ENCODE results near the gene ZNF213. TPM values are rescaled to one million over a fixed set of nuclear protein-coding genes. Genes with fewer than 3 reads are reported as not detected.

Gene ZNF213
- total and polyA plus RNA-seq, 5 experiments from 2014 or later, result 0.27 to 9.2 (median 2.5) TPM

DNA sequence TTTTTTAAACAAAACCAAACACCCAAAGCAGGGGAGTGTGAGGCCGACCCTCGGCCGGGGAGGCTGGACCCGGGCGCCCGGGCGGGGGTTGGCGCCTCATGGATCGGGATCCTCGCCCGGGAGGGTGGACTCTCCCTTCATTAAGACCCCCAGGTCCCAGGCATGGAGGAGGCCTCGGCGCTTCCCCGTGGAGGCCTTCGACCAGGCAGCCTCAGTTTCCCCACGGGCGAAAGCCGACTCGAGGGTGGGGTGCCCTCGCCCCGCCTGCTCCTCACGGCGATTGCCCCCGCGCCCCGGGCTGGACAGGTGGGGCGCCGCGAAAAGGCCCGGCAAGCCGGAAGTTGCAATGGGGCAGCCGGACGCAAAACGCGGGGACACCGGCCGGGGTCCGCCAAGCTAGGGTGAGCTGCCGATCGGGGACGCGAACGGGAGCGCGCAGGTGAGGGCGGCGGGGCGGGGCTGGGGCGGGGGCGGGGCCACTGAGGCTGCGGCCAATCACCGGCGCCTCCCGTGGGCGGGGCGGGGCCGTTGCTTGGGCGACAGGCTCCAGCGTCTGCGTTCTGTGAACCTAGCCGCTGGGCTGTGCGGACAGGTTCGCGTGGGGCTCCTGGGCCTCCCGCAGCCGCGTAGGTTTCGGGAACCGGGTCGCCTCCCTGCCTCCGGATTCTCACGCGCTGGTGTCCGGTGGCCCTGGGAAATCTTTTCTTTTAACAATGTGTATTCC, 28.5 kb upstream of the ZNF213 start:
- Mint-ChIP-seq H3K27ac (peak overlapping the region; percentile 81 to 96 (median 90)), H3K36me3 (no peaks in the 10 kb centered on the region), H3K9me3 (no peaks in the 10 kb centered on the region), H3K4me3 (peak overlapping the region; percentile 78 to 93 (median 89)), H3K27me3 (no peaks in the 10 kb centered on the region), H3K4me1 (peaks cover 15 to 41% (median 34%) of the 10 kb centered on the region in 4 donors)
- DNase-seq (peak; percentile 82 to 95 (median 88)), ATAC-seq (peak; percentile 90 to 95)
- POLR2A ChIA-PET, result interaction anchor here (0.6 to 15.9 kb wide), 17 partner anchors 8 to 195 kb away, joined by 3 to 261 read pairs (median 6); partner anchors contain the start of genes FLYWCH1, IL32, ZNF213 and ZNF263

DNA sequence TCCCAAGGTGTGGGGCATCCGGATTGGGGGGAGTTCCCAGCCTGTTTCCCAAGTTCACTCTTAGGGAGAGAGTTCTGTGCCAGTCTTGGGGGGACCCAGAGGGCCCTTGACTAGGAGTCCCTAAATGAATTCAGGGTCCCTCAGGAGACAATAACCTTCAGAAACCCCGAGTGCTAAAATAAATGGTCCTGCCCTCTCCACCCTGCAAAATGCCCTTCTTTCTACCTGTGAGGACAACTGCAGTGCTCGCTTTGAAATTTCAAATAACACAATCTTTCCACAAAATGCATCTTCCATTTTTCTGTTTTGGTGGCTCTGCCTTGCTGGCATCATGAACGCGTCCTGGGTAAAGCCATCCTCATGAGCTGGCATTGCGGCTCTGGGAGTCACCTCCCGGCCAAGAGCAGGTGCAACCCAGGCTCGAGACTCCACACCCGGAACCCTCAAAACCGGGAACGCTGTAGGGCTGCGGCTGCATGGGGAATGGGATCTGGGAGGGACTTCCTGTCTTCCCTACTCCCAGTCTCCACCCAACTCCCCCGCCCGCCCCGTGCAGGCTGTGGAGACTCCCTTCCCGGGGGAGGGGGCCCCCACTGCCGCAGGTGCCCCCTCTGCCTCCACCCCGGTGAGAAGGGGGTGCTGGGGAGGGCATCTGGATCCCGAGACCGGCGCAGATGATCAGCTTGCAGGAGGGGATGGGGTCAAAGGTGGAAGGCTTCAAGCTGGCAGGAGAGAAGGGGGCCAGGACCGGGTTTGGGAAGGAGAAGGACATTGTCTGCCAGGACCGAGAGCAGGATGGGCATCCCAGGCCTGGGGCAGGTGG, 22.6 kb upstream of the ZNF213 start, which contains the start of gene ZNF205:
Gene ZNF205, plus strand, starts transcription at position 529 of the 823 bp plus-strand sequence. CDS start 845 bp downstream, outside the sequence.
- POLR2A ChIA-PET, result interaction anchor here (0.7 kb wide), 1 partner anchor 29 kb away, joined by 3 read pairs; no protein-coding TSS in a partner anchor
- DNase-seq (no peak), ATAC-seq (no peak)
- H3K36me3 Mint-ChIP-seq, result peaks cover 0 to 7% (median 3%) of the 10 kb centered on the region in 3 donors
- no peaks in the 10 kb centered on the region for H3K9me3 Mint-ChIP-seq
- no peak within 1 kb of the TSS for H3K4me3 Mint-ChIP-seq
- H3K27me3 Mint-ChIP-seq, result no peaks in the 10 kb centered on the region
- H3K4me1 Mint-ChIP-seq, result peaks cover 2 to 3% (median 3%) of the 10 kb centered on the region in 4 donors
- peak within 1 kb of the TSS in 1 of 10 donors; percentile 61 for H3K27ac Mint-ChIP-seq

- Mint-ChIP-seq H3K27me3 (no peaks in the 10 kb centered on the region), H3K9me3 (no peaks in the 10 kb centered on the region), H3K27ac (peak overlapping the region in 1 of 10 donors; percentile 61), H3K4me1 (peaks cover 0 to 2% (median 0%) of the 10 kb centered on the region in 4 donors), H3K36me3 (peaks cover 0 to 7% (median 3%) of the 10 kb centered on the region in 3 donors), H3K4me3 (no peak overlapping the region)
- POLR2A ChIA-PET, result interaction anchor here (0.7 kb wide), 1 partner anchor 29 kb away, joined by 3 read pairs; no protein-coding TSS in a partner anchor
- no peak for DNase-seq
- no peak for ATAC-seq
These were observed 21.8 kb upstream of the ZNF213 start for GRCh38 chr16:3112881-3113574.

GRCh38 chr16:3113765-3114479, 20.9 kb upstream of the ZNF213 start:
- no peak for ATAC-seq
- Mint-ChIP-seq H3K4me1 (peaks cover 0 to 2% (median 0%) of the 10 kb centered on the region in 4 donors), H3K27me3 (no peaks in the 10 kb centered on the region), H3K9me3 (no peaks in the 10 kb centered on the region), H3K27ac (peak overlapping the region in 1 of 10 donors; percentile 59), H3K4me3 (no peak overlapping the region), H3K36me3 (peaks cover 0 to 7% (median 3%) of the 10 kb centered on the region in 3 donors)
- POLR2A ChIA-PET, result no interaction called here
- no peak for DNase-seq

DNA sequence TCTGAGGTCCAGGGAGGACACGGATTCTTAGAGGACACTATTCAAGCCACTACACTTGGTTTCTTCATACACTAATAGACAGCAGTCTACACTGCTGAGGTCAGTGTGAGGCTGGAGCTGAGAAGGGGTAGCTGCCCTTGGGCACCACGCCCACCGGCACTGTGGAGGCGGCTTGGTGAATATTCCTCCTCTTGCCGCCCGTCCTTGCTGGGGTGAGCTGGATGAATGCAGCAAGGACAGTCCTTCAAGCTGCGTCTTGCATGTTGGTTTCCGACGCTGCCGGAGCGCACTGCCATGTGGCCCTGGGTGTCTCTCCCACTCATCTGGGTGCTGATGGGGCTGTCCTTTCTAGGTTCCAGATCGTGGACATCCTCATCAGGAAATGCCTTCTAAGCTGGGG, 19.8 kb upstream of the ZNF213 start:
- Mint-ChIP-seq H3K9me3 (no peaks in the 10 kb centered on the region), H3K4me1 (peaks cover 0 to 2% (median 0%) of the 10 kb centered on the region in 4 donors), H3K27ac (no peak overlapping the region), H3K4me3 (no peak overlapping the region), H3K27me3 (no peaks in the 10 kb centered on the region), H3K36me3 (peaks cover 0 to 7% (median 3%) of the 10 kb centered on the region in 3 donors)
- POLR2A ChIA-PET, result interaction anchor here (0.6 to 2.0 kb wide), 3 partner anchors 8 to 57 kb away, joined by 3 to 6 read pairs (median 4); no protein-coding TSS in a partner anchor
- DNase-seq, result no peak
- ATAC-seq, result no peak

DNA sequence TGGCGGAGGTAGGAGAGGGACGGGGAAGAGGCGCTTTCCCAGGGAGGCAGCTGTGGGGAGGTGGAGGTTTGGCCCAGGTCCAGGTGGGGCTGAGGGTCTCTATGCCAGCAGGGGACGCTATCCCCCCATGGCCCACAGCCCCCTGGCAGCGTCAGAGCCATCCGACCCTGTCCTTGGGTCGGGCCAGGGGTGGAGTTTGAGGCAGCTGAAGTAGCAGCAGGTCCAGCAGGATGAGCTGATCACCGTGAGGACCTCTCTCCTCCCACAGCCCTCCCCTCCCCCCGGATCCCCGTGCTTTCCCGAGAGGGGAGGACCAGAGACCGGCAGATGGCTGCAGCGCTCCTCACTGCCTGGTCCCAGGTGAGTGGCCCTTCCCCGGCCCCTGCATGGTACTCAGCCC, 19.3 kb upstream of the ZNF213 start:
- no peak for ATAC-seq
- H3K4me1 Mint-ChIP-seq, result peaks cover 0 to 2% (median 0%) of the 10 kb centered on the region in 4 donors
- H3K36me3 Mint-ChIP-seq, result peaks cover 0 to 7% (median 3%) of the 10 kb centered on the region in 3 donors
- no peak overlapping the region for H3K27ac Mint-ChIP-seq
- DNase-seq, result no peak
- no peak overlapping the region for H3K4me3 Mint-ChIP-seq
- H3K9me3 Mint-ChIP-seq, result no peaks in the 10 kb centered on the region
- no peaks in the 10 kb centered on the region for H3K27me3 Mint-ChIP-seq
- POLR2A ChIA-PET, result interaction anchor here (0.5 to 2.0 kb wide), 3 partner anchors 9 to 170 kb away, joined by 3 to 6 read pairs (median 4); no protein-coding TSS in a partner anchor

DNA sequence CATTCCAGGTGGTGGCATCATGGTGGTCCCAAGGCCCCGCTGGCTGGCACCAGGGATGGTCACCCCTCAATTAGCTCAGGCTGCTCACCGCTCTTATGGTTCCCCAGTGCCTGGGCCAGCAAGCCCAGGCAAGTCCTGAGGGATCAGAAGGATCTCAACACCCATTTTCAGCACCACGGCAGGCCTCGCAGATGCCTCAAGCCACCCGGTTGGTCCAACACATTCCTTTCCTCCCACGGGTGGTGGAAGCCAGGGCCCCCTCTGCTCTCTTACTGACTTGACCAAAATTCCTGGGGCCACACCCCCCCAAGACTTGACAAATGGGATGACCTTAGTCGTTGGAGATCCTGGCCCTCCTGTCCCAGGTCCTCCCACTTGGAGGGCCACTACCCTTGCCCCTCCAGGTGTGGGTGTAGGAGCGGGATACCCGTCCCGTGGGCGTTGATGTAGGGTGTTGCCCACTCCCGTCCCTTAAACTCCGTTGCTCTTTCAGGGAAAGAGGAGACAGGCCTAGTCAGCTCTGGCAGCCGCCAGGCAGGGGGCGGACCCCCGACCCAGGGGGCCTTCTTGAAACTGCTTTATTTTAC, 16.5 kb upstream of the ZNF213 start:
- Mint-ChIP-seq H3K4me1 (peaks cover under 1 to 7% (median 1%) of the 10 kb centered on the region in 4 donors), H3K27ac (peak overlapping the region in 1 of 10 donors; percentile 21), H3K9me3 (no peaks in the 10 kb centered on the region), H3K27me3 (no peaks in the 10 kb centered on the region), H3K4me3 (no peak overlapping the region), H3K36me3 (peaks cover 0 to 3% (median 2%) of the 10 kb centered on the region in 3 donors)
- ATAC-seq (no peak), DNase-seq (no peak)
- POLR2A ChIA-PET, result interaction anchor here (0.7 to 2.1 kb wide), 4 partner anchors 9 to 88 kb away, joined by 3 to 7 read pairs (median 4); no protein-coding TSS in a partner anchor

- H3K4me1 Mint-ChIP-seq, result peaks cover 4 to 12% (median 6%) of the 10 kb centered on the region in 4 donors
- ATAC-seq (no peak), DNase-seq (no peak)
- H3K4me3 Mint-ChIP-seq, result no peak overlapping the region
- no peak overlapping the region for H3K27ac Mint-ChIP-seq
- POLR2A ChIA-PET, result interaction anchor here (0.9 to 2.1 kb wide), 3 partner anchors 9 to 19 kb away, joined by 3 to 7 read pairs (median 4); no protein-coding TSS in a partner anchor
- peaks cover 0 to 3% (median 0%) of the 10 kb centered on the region in 3 donors for H3K36me3 Mint-ChIP-seq
- H3K9me3 Mint-ChIP-seq, result no peaks in the 10 kb centered on the region
- H3K27me3 Mint-ChIP-seq, result no peaks in the 10 kb centered on the region
These were observed 16.0 kb upstream of the ZNF213 start for GRCh38 chr16:3118846-3119245.

- Mint-ChIP-seq H3K4me1 (peaks cover 4 to 12% (median 9%) of the 10 kb centered on the region in 4 donors), H3K9me3 (no peaks in the 10 kb centered on the region), H3K36me3 (peaks cover 0 to 3% (median 0%) of the 10 kb centered on the region in 3 donors), H3K4me3 (no peak overlapping the region), H3K27ac (peak overlapping the region in 2 of 10 donors; percentile 29 to 62), H3K27me3 (no peaks in the 10 kb centered on the region)
- no peak for DNase-seq
- no peak for ATAC-seq
- POLR2A ChIA-PET, result interaction anchor here (1.3 to 2.1 kb wide), 3 partner anchors 9 to 16 kb away, joined by 4 to 7 read pairs (median 5); partner anchors contain the start of gene ZNF213
These were observed 15.5 kb upstream of the ZNF213 start for GRCh38 chr16:3119286-3119685.

DNA sequence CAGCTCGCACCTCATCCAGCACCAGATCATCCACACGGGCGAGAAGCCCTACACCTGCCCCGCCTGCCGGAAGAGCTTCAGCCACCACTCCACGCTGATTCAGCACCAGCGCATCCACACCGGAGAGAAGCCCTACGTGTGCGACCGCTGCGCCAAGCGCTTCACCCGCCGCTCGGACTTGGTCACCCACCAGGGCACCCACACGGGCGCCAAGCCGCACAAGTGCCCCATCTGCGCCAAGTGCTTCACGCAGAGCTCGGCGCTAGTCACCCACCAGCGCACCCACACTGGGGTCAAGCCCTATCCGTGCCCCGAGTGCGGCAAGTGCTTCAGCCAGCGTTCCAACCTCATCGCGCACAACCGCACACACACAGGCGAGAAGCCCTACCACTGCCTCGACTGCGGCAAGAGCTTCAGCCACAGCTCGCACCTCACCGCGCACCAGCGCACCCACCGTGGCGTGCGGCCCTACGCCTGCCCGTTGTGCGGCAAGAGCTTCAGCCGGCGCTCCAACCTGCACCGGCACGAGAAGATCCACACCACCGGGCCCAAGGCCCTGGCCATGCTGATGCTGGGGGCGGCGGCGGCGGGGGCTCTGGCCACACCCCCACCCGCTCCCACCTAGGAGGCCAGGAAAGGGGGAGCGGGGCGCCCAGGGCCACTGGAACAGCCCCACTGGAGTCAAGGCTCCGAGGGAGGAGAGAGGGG, 15.0 kb upstream of the ZNF213 start:
- Mint-ChIP-seq H3K4me1 (peaks cover 6 to 16% (median 15%) of the 10 kb centered on the region in 4 donors), H3K27ac (peak overlapping the region in 2 of 10 donors; percentile 29 to 62), H3K27me3 (no peaks in the 10 kb centered on the region), H3K9me3 (no peaks in the 10 kb centered on the region), H3K4me3 (no peak overlapping the region), H3K36me3 (no peaks in the 10 kb centered on the region)
- no peak for ATAC-seq
- no peak for DNase-seq
- POLR2A ChIA-PET, result interaction anchor here (1.3 to 1.6 kb wide), 2 partner anchors 10 to 15 kb away, joined by 4 to 5 read pairs; partner anchors contain the start of gene ZNF213

Data from naive thymus-derived CD8-positive, alpha-beta T cell (primary cell).